Measurements from ENCODE around the gene MTG2. TPM values are rescaled to one million over a fixed set of nuclear protein-coding genes. Genes with fewer than 3 reads are reported as not detected.

MTG2 gene
- total RNA-seq, 2 donors from 2014 or later: 30.4 to 46.7 TPM

GRCh38 chr20:62161347-62161746 is 21.5 kb upstream of the MTG2 start:
- Histone ChIP-seq H3K27ac (no peak overlapping the region), H3K9ac (ENCODE audit: low read depth in 2 of 2, low read length in 2 of 2) (no peak overlapping the region), H3K27me3 (no peaks in the 10 kb centered on the region), H3K4me3 (no peak overlapping the region), H3K9me3 (no peaks in the 10 kb centered on the region), H3K4me1 (no peaks in the 10 kb centered on the region), H3K36me3 (peaks cover 6% of the 10 kb centered on the region)
- TF ChIP-seq, protein P1, sequence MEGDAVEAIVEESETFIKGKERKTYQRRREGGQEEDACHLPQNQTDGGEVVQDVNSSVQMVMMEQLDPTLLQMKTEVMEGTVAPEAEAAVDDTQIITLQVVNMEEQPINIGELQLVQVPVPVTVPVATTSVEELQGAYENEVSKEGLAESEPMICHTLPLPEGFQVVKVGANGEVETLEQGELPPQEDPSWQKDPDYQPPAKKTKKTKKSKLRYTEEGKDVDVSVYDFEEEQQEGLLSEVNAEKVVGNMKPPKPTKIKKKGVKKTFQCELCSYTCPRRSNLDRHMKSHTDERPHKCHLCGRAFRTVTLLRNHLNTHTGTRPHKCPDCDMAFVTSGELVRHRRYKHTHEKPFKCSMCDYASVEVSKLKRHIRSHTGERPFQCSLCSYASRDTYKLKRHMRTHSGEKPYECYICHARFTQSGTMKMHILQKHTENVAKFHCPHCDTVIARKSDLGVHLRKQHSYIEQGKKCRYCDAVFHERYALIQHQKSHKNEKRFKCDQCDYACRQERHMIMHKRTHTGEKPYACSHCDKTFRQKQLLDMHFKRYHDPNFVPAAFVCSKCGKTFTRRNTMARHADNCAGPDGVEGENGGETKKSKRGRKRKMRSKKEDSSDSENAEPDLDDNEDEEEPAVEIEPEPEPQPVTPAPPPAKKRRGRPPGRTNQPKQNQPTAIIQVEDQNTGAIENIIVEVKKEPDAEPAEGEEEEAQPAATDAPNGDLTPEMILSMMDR (IDR thresholded peaks at IDR 0.05): no peak
- DNase-seq: no peak
- intact Hi-C loops (cut with DNase I): no loop called here

DNA sequence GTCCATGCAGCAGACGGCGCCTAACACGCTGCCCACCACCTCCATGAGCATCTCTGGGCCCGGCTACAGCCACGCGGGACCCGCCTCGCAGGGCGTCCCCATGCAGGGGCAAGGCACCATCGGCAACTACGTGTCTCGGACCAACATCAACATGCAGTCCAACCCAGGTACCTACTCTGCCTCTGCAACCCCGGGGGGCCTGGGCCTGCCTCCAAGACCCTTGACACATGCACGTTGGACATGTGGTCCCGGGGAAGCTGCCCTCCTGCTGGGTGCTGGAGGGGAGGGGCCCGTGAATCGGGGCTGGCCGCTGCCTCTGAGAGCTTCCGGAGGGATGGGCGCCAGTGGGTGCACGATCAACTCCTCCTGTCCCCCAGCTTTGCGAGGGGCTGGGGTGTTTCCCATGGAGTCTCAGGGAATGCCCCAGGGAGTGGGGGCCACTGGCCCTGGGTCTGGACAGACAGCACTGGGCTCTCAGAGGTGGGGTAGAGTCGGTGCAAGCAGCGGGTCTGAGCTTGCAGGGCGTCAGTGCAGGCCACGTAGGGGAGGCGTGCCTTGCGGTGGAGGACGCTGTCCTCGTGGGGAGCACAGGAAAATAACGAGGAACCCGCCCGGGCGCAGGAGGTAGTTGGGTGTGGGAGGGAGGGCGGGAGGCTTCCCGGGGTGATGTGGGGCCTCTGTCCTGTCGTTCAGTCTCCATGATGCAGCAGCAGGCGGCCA is 19.9 kb upstream of the MTG2 start:
- H3K9ac ChIP-seq (ENCODE audit: low read depth in 2 of 2, low read length in 2 of 2): no peak overlapping the region
- H3K4me3 ChIP-seq: no peak overlapping the region
- no peaks in the 10 kb centered on the region for H3K4me1 ChIP-seq
- H3K27ac ChIP-seq: no peak overlapping the region
- H3K36me3 ChIP-seq: peaks cover 6% of the 10 kb centered on the region
- no peaks in the 10 kb centered on the region for H3K9me3 ChIP-seq
- H3K27me3 ChIP-seq: no peaks in the 10 kb centered on the region
- intact Hi-C loops (cut with DNase I): no loop called here
- no peak for DNase-seq
- TF ChIP-seq, protein P1 (IDR thresholded peaks at IDR 0.05): no peak

DNA sequence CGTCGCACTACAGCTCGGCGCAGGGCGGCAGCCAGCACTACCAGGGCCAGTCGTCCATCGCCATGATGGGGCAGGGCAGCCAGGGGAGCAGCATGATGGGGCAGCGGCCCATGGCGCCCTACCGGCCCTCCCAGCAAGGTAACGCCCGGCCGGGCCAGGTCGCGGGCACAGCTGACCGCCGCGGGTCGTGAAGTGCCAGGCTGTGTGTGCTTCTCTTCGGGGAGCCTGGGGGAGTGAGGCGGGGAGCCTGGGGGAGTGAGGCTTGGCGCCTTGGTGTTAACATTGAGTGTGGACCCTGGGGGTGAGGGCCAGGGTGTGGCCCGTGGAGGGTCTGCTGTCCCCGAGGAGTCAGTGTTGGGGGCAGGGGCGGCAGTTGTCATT is 19.4 kb upstream of the MTG2 start:
- no peaks in the 10 kb centered on the region for H3K9me3 ChIP-seq
- TF ChIP-seq, protein P1 (IDR thresholded peaks at IDR 0.05): no peak
- DNase-seq: no peak
- no peak overlapping the region for H3K9ac ChIP-seq (ENCODE audit: low read depth in 2 of 2, low read length in 2 of 2)
- intact Hi-C loops (cut with DNase I): no loop called here
- no peaks in the 10 kb centered on the region for H3K27me3 ChIP-seq
- peaks cover 6% of the 10 kb centered on the region for H3K36me3 ChIP-seq
- no peak overlapping the region for H3K4me3 ChIP-seq
- H3K4me1 ChIP-seq: no peaks in the 10 kb centered on the region
- no peak overlapping the region for H3K27ac ChIP-seq

- Histone ChIP-seq H3K9me3 (no peaks in the 10 kb centered on the region), H3K4me1 (no peaks in the 10 kb centered on the region), H3K4me3 (no peak overlapping the region), H3K36me3 (peaks cover 6% of the 10 kb centered on the region), H3K9ac (ENCODE audit: low read depth in 2 of 2, low read length in 2 of 2) (no peak overlapping the region), H3K27me3 (no peaks in the 10 kb centered on the region), H3K27ac (no peak overlapping the region)
- DNase-seq: no peak
- intact Hi-C loops (cut with DNase I): no loop called here
- TF ChIP-seq, protein P1 (IDR thresholded peaks at IDR 0.05): no peak
Observed at GRCh38 chr20:62163986-62164762, 18.7 kb upstream of the MTG2 start.

- no peak for DNase-seq
- H3K27ac ChIP-seq: no peak overlapping the region
- H3K9me3 ChIP-seq: no peaks in the 10 kb centered on the region
- H3K4me3 ChIP-seq: no peak overlapping the region
- H3K36me3 ChIP-seq: peaks cover 6% of the 10 kb centered on the region
- TF ChIP-seq, protein P1 (IDR thresholded peaks at IDR 0.05): no peak
- H3K27me3 ChIP-seq: no peaks in the 10 kb centered on the region
- no peak overlapping the region for H3K9ac ChIP-seq (ENCODE audit: low read depth in 2 of 2, low read length in 2 of 2)
- no peaks in the 10 kb centered on the region for H3K4me1 ChIP-seq
- intact Hi-C loops (cut with DNase I): no loop called here
Observed at GRCh38 chr20:62164879-62165761, 17.7 kb upstream of the MTG2 start.
